GM12874 (cell line): Measurements from ENCODE around the gene PSMA8.

ENCODE experiments used
- TF ChIP-seq, protein P1 (sequence below): IDR thresholded peaks from 2 replicates; pipeline ENCODE4 v1.5.1; 2011; ENCODE audit warnings: low read depth, mild to moderate bottlenecking, control low read depth, low read length, moderate library complexity; ENCODE audit not compliant: insufficient read depth

Gene PSMA8

DNA sequence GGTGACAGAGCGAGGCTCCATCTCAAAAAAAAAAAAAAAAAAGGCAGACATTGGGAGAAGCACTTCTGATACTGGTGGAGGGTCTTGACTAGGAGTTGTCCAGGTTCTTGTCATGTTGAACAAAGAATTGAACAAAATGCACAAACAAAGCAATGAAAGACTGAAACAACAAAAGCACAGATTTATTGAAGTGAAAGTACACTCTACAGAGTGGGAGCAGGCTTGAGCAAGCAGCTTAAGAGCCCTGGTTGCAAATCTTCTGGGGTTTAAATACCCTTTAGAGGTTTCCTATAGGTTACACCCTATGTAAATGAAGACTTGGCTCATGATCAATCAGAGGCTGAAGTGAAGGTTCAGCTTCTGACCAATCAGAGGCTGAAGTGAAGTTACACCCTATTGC lies 36.8 kb upstream of the PSMA8 start:
- TF ChIP-seq, protein P1, sequence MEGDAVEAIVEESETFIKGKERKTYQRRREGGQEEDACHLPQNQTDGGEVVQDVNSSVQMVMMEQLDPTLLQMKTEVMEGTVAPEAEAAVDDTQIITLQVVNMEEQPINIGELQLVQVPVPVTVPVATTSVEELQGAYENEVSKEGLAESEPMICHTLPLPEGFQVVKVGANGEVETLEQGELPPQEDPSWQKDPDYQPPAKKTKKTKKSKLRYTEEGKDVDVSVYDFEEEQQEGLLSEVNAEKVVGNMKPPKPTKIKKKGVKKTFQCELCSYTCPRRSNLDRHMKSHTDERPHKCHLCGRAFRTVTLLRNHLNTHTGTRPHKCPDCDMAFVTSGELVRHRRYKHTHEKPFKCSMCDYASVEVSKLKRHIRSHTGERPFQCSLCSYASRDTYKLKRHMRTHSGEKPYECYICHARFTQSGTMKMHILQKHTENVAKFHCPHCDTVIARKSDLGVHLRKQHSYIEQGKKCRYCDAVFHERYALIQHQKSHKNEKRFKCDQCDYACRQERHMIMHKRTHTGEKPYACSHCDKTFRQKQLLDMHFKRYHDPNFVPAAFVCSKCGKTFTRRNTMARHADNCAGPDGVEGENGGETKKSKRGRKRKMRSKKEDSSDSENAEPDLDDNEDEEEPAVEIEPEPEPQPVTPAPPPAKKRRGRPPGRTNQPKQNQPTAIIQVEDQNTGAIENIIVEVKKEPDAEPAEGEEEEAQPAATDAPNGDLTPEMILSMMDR = no peak

DNA sequence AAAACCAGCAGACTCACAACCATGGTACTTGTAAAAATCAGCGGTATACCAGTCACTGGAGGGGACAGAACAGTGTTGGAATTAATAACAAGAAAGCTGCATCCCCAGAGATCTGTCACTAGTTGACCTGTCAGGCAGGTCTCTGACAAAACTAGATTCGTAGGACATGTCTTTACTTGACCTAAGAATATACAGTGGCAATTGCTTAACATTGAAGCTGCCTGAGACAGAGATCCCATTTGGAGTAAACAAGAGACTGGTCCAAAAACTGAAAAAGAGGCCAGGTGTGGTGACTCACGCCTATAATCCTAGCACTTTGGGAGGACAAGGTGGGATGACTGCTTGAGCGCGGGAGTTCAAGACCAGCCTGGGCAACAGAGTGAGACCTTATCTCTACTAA lies 36.1 kb upstream of the PSMA8 start:
- TF ChIP-seq, protein P1 = no peak

DNA sequence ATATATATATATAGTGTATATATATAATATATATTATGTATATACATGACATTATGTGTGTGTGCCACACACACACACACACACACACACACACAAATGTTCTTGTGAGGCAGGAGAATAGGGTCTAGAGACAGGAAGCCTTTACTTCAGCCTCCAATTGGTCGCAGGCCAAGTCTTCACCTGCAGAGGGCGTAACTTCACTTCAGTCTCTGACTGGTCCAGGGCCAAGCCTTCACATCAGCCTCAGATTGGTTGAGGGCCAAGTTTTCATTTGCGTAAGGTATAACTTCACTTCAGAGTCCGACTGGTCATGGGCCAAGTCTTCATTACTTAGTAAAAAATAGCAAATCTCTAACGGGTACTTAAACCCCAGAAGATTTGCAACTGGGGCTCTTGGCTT lies 30.1 kb upstream of the PSMA8 start:
- TF ChIP-seq, protein P1 = peak; percentile 26; the same call in 1 of the 2 replicates

DNA sequence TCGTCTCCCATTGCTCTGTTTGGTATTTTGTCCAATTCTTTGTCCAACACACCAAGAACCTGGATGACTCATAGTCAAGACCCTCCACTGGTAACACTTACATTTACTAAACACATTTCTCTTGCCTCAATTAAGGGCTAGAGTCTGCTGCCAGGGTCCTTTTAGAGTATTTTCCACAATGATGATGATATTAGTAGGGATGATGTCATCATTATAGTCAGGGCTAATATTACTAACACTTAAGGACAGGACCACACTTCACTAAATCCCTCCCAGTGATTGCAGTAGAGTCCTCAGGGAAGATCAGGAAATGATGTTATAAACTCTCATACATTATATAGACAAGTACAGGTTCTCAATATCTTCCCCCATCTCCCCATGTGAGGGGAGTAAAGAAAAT lies 29.6 kb upstream of the PSMA8 start:
- TF ChIP-seq, protein P1 = no peak

DNA sequence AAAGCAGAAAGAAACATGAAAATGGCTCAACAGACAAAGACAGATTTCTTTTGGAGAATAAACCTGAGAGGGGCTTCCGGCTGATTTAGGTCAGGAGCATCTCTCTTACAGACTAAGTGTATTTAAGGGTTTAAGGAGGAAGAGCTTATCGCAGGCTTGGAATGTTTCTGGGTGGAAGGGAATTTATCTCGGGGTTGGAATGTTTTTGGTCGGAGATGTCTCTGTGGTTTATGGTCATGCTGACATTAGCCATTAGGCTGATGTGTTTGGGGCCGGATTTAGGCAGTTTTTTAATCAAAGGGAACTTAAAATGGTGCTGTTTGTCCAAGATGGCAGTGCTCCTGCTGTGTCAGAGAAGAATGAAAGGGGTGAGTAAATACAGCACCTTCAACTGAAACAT lies 14.4 kb upstream of the PSMA8 start:
- TF ChIP-seq, protein P1 = no peak

DNA sequence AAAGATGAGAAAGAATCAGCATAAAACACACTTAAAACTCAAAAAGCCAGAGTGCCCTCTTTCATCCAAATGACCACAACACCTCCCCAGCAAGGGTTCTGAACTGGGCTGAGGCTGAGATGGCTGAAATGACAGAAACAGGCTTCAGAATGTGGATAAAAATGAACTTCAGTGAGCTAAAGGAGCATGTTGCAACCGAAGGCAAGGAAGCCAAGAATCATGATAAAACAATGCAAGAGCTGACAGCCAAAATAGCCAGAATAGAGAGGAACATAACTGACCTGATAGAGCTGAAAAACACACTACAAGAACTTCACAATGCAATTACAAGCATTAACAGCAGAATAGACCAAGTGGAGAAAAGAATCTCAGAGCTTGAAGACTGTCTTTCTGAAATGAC lies 12.2 kb upstream of the PSMA8 start:
- TF ChIP-seq, protein P1 = no peak

DNA sequence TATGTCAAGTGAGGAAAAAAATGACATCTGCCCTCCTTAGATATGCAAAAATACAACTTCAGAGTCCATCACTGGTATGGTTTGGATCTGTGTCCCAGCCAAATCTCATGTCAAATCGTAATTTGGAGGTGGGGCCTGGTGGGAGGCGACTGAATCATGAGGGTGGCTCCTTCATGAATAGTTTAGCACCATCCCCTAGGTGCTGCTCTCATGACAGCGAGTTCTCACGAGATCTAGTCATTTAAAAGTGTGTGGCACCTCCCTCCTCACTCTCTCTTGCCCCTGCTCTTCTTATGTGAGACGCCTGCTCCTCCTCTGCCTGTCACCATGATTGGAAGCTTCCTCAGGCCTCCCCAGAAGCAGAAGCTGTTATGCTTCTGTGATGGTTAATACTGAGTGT lies 5.9 kb upstream of the PSMA8 start:
- TF ChIP-seq, protein P1 = no peak

DNA sequence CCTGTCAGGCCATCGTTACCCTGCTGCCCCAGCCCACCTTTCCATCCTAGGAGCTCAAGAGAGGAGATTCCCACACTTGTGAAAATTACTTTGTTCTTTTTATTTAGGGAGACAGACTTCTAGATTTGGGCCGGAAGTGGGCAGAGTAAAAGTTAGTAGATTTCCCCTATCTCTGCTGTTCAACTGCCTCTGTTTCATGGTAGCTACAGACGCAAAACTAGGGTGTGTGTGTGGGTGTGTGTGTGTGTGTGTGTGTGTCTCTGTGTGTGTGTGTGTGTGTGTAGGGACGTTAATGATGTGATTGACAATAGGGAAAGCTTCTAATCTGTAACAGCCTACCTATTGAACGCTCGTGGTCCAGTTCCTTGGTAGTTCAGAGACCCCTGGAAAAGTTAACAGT lies 438 bp downstream of the PSMA8 start:
- TF ChIP-seq, protein P1 = no peak
